Muscle layer of duodenum (tissue), 2 donors: Measurements from ENCODE around the gene CTNNBIP1.

Experiments used
- H3K27ac ChIP-seq: one replicate; pipeline ENCODE4 v1.7.0; 2013; ENCODE audit warnings: mild to moderate bottlenecking, low read length
- H3K27me3 ChIP-seq: one replicate; pipeline ENCODE4 v1.7.0; 2013; ENCODE audit warnings: low read depth, mild to moderate bottlenecking, control low read depth, low read length
- H3K36me3 ChIP-seq, 2 donors: one replicate each; pipeline ENCODE4 v1.7.0; 2013; ENCODE audit warnings: low read length in 2 of 2, control low read depth in 1 of 2, mild to moderate bottlenecking in 1 of 2; ENCODE audit not compliant: insufficient read depth in 2 of 2, control insufficient read depth in 1 of 2
- H3K4me1 ChIP-seq, 2 donors: one replicate each; pipeline ENCODE4 v1.7.0; 2013; ENCODE audit warnings: low read length in 2 of 2, mild to moderate bottlenecking in 2 of 2, control low read depth in 1 of 2, moderate library complexity in 1 of 2; ENCODE audit not compliant: insufficient read depth in 2 of 2, control insufficient read depth in 1 of 2
- H3K4me3 ChIP-seq, 2 donors: one replicate each; pipeline ENCODE4 v1.7.0; 2013; ENCODE audit warnings: low read length in 2 of 2, low read depth in 1 of 2, mild to moderate bottlenecking in 1 of 2
- H3K9me3 ChIP-seq, 2 donors: one replicate each; pipeline ENCODE4 v1.7.0; 2013; ENCODE audit warnings: low read length in 2 of 2, control low read depth in 1 of 2, mild to moderate bottlenecking in 1 of 2; ENCODE audit not compliant: control insufficient read depth in 1 of 2
- donor health status: healthy.

CTNNBIP1 gene

DNA sequence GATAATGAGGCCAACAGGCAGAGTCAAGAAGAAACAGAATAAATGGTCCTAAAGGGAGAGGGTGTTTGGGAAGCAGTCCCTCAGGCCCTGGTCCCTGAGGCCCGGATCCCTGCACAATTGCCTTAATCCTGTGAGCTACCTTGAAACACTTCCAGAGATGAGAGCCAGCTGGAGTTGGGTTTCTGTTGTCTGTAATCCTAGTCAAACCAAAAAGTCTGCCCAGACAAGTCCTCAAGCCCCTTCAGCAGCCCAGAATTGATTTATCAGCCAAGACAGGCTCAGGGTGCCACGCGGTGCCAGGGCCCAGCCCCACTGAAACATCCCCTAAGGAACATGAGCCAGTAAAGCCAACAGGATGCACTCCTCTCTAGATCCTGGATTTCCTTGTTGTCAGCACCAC, 69.9 kb downstream of the CTNNBIP1 start:
- Histone ChIP-seq H3K36me3 (no peaks in the 10 kb centered on the region), H3K27ac (no peak overlapping the region), H3K27me3 (no peaks in the 10 kb centered on the region), H3K9me3 (no peaks in the 10 kb centered on the region), H3K4me3 (no peak overlapping the region), H3K4me1 (peaks cover 8 to 11% of the 10 kb centered on the region in 2 donors)

DNA sequence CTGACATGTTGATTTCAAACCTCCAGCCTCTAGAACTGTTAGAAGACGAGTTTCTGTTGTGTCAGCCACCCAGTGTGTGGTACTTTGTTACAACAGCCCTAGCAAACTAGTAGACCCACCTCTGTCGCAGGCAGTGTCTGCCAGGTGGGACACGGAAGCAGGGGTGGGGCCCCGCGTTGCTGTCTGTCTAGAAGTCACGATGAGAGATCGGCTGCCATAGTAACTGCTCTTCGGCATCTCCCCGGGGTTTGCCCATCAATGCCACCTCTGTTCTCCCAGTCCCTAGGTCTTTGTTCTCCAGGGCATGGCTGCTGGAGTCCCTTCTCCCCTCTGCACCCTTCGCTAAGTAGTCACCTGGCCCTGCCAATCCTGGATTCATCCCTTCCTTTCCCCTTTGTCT, 71.1 kb downstream of the CTNNBIP1 start:
- no peak overlapping the region for H3K27ac ChIP-seq

DNA sequence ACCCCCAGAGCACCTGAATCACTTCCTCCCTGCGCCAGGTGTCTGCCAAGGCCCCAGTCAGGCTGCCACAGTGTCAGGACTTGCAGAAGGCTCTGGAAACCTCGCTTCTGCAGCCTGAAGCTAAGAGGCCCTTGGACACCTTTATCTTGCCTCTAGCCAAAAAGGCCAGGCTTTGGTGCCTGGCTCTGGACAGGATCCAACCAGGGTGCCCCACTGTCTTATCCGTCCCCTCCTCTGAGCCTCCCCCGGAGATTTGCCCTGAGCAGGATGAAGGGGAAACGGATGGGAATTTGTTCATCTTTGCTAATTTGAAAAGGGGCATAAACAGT, 73.5 kb downstream of the CTNNBIP1 start:
- no peaks in the 10 kb centered on the region for H3K9me3 ChIP-seq
- H3K4me3 ChIP-seq = no peak overlapping the region
- no peaks in the 10 kb centered on the region for H3K27me3 ChIP-seq
- H3K4me1 ChIP-seq = peaks cover 0 to 11% of the 10 kb centered on the region in 2 donors
- no peak overlapping the region for H3K27ac ChIP-seq
- no peaks in the 10 kb centered on the region for H3K36me3 ChIP-seq

More for the DNA sequence above, 71.1 kb downstream of the CTNNBIP1 start:
- H3K9me3 ChIP-seq = no peaks in the 10 kb centered on the region
- no peak overlapping the region for H3K4me3 ChIP-seq
- no peaks in the 10 kb centered on the region for H3K36me3 ChIP-seq
- peaks cover 8 to 11% of the 10 kb centered on the region in 2 donors for H3K4me1 ChIP-seq
- no peaks in the 10 kb centered on the region for H3K27me3 ChIP-seq

DNA sequence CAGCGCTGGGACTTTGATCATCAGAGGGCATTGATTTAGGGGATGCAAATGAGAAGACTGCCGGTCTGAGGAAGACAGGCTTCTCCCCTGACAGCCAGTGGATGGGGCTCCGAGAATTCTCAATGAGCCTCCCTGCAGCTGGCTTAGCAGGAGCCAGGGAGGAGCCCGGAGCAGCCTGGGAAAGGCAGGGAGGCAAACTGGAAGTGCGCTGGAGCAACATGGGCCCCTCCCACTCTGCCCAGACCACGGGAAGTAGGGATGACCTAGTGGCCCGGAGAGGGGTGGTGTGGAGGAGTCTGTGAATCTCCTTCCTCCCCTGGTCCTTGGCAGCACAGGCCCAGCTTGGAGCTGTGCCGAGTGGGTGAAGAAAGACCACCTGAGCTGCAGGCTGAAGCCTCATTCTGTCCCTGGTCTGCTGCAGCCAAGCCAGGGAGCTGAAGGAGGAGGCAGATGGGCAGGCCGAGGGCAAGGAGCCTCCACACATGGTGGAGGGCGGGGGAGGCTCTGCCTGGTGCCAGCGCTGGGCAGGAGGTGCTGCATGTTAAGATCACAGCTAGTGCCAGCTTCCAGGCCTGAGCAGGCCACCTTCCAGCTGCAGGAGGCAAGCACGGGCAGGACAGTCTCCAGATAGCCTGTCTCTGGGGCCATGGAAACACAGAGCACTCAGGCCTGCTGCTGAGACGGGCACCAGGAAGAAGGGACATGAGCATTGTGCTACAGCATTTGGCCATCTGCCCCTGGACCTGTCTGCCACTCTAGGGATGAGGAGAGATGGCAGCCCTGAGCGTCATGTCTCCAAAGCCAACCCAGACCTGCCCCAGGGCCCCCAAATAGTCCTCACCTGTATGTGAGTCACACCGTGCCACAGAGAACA, 74.1 kb downstream of the CTNNBIP1 start:
- Histone ChIP-seq H3K9me3 (no peaks in the 10 kb centered on the region), H3K27me3 (no peaks in the 10 kb centered on the region), H3K4me1 (peaks cover 0 to 11% of the 10 kb centered on the region in 2 donors), H3K36me3 (no peaks in the 10 kb centered on the region), H3K4me3 (no peak overlapping the region), H3K27ac (no peak overlapping the region)

DNA sequence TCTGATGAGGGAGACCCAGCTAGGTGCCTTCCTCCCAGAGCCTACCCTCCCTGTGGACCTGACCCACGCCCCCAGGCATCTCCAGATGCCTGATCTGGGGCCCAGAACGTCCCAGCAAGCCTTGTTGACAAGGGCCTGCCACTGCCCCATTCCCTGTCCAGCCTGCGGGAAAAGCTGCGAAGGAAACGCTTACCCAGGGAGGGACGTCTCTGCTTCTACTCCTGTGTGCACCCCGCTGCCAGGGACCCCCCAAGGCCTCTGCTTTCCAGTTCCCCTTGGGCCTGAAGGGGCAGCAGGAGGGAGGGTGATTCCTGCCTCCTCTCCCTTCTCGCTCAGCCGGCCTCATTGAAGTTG, 74.7 kb downstream of the CTNNBIP1 start:
- H3K27me3 ChIP-seq = no peaks in the 10 kb centered on the region
- no peak overlapping the region for H3K4me3 ChIP-seq
- no peaks in the 10 kb centered on the region for H3K36me3 ChIP-seq
- H3K27ac ChIP-seq = no peak overlapping the region
- H3K4me1 ChIP-seq = peaks cover 0 to 11% of the 10 kb centered on the region in 2 donors
- no peaks in the 10 kb centered on the region for H3K9me3 ChIP-seq

DNA sequence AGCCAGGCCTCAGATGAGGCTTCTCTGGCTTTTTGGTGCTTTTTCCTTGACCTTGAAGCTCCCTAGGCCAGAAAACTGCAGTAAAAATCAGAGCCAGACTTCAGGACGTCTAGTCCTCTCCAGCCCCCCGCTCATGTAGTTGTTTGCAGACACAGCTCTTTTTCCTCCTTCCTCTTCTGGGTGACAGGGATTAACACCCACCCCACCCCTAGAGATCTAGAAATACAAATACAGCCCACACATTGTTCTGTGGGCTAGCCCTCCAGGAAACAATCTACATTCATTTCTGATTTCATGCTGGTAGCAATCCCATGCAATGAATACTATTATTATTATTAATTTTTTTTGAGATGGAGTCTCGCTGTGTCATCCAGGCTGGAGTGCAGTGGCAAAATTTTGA, 76.4 kb downstream of the CTNNBIP1 start:
- Histone ChIP-seq H3K9me3 (no peaks in the 10 kb centered on the region), H3K4me3 (no peak overlapping the region), H3K4me1 (peaks cover 0 to 11% of the 10 kb centered on the region in 2 donors), H3K27ac (no peak overlapping the region), H3K27me3 (no peaks in the 10 kb centered on the region), H3K36me3 (no peaks in the 10 kb centered on the region)

DNA sequence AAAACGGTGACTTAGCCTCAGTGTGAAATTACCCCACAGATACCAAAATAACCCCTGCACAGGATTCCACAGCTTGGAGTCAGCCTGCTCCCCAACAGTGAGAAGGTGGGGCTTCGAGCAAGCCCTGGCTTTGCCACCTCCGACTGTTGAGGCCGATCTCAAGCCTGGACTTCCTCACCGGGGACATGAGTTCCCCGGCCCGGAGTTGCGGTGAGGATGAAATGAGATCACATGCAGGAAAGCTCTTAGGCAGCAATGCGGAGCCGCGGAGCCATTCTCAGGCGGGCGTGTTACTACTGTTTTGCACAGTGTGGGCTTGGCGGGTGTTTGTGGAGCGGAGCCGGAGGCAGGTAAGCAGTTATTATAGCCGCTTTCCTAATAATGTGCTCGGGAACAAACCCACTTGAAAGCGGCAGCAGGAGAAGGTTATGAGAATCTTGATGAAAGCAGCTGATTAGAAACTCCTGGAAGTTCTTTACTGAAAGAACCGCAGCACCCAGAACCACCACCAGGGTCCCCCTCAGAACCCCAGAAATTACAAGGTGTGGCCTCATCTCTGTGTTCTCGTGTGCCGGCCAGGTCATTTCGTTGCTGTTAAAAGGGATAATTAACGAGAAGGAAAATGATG, 82.4 kb downstream of the CTNNBIP1 start:
- Histone ChIP-seq H3K4me3 (no peak overlapping the region), H3K4me1 (peaks cover 5 to 17% of the 10 kb centered on the region in 2 donors), H3K36me3 (no peaks in the 10 kb centered on the region), H3K27ac (no peak overlapping the region), H3K27me3 (no peaks in the 10 kb centered on the region), H3K9me3 (no peaks in the 10 kb centered on the region)

DNA sequence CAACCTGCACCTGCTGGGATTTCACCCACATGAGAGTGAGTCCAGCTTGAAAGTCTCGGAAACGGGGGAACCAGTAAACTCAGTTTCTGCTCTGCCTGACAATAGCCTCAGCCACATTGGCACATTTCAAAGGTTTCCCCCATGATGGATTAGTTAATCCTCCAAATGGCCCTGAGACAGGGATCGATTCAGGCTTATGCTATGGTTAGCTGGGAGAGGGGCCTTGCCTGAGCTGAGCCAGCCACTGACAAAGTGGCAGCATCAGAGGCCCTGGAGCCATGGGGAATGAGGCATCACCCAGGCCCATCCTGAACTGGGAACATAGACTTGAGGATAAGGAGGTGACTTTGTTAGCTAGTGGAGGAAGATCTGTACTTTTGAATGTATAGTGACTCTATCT, 83.5 kb downstream of the CTNNBIP1 start:
- Histone ChIP-seq H3K4me1 (peaks cover 14 to 27% of the 10 kb centered on the region in 2 donors), H3K27me3 (no peaks in the 10 kb centered on the region), H3K9me3 (no peaks in the 10 kb centered on the region), H3K4me3 (no peak overlapping the region), H3K27ac (no peak overlapping the region), H3K36me3 (no peaks in the 10 kb centered on the region)

DNA sequence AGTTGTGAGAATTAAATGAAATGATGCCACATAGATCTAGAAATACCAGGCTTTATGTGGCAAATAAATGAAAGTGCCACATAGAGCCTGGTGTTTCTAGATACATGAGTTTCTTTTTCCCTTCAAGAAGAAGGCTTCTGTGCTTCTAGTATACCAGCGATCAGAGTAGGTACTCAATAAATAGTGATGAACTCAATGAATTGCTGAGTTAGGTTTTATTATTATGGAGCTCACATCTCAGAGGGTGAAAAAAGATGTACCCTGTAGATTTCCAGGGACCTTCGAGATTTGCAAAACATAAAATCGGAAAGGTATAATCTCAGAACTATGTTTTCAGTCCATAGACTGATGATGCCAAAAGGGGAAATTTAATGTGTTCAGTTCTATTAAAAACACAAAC, 84.0 kb downstream of the CTNNBIP1 start:
- no peaks in the 10 kb centered on the region for H3K36me3 ChIP-seq
- no peaks in the 10 kb centered on the region for H3K9me3 ChIP-seq
- H3K4me1 ChIP-seq = peaks cover 14 to 29% of the 10 kb centered on the region in 2 donors
- no peaks in the 10 kb centered on the region for H3K27me3 ChIP-seq
- H3K27ac ChIP-seq = peak overlapping the region; percentile 86
- H3K4me3 ChIP-seq = peak overlapping the region in 1 of 2 donors; percentile 13

DNA sequence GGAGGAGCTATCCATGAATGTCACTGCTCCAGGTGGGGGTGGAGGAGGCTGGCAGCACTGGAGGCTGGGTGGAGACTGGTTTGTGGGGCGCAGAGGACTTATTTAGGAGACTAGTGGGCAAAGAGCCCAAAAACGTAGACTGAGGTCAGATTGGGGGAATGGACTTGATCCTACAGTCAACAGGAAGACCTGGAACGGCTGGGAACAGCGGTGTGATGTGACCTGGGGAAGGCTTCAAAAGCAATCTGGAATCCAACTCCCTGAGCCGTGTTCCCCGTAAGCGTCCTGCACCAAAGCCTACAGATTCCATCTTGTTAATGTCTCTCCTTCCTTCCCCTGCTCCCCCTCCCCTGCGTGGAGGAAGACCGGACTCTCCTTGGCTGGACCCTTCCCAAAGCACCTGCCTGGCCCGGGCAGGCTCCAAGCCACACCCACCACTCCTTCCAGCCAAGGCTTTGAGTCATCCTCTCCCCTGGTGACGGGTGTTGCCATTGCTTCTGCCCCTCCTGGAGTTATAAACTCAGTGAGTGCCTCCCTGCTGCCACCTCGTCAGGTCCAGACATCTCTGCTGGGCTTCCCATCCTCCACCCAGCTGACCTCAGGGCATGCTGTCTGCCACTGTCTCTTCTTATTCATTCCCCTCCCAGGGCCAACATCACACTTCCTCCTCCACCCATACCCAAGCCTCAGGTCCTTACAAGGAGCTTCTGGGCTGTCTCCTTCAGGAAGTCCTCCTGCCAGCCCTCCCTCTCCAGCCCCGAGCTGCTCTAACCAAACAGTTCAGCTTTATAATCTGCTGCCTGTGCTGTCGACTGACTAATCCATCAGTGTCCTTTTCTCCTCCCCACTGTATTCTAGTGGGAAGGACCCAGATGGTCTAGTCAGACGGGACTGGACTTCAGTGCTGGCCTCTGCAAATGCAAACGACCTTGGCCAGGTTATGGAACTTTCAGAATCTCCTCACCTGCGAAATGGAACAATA, 84.7 kb downstream of the CTNNBIP1 start:
- peak overlapping the region; percentile 13 to 74 for H3K4me3 ChIP-seq
- H3K36me3 ChIP-seq = no peaks in the 10 kb centered on the region
- peaks cover 14 to 29% of the 10 kb centered on the region in 2 donors for H3K4me1 ChIP-seq
- H3K27ac ChIP-seq = peak overlapping the region; percentile 86
- H3K9me3 ChIP-seq = no peaks in the 10 kb centered on the region
- H3K27me3 ChIP-seq = no peaks in the 10 kb centered on the region

DNA sequence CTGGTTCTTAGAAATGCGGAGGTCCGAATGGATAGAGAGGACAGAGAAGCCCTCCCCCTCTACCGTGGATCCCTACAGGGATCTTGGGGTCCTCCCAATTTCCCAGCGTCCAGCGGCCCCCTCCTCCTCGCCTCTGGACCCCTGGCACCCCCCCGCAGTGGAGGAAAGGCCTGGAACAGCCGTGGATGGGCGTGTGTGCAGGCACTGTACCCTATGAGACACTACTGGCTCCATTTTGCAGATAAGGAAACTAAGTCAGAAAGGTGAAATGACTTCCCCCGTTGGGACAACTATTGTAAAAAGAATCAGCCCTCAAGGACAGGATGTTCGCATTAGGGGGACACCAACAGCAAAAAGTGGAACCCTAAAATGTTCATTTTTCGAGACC, 85.4 kb downstream of the CTNNBIP1 start:
- H3K36me3 ChIP-seq = no peaks in the 10 kb centered on the region
- H3K4me1 ChIP-seq = peaks cover 14 to 29% of the 10 kb centered on the region in 2 donors
- H3K27me3 ChIP-seq = no peaks in the 10 kb centered on the region
- H3K27ac ChIP-seq = peak overlapping the region; percentile 33
- H3K4me3 ChIP-seq = peak overlapping the region; percentile 62 to 74
- no peaks in the 10 kb centered on the region for H3K9me3 ChIP-seq
